Activated CD4-positive, alpha-beta T cell treated with anti-CD3 and anti-CD28 coated beads for 1 hour (primary cell): ENCODE results near the gene ITSN1.
"Not testable (repeated sequence)": the region's sequence is repeated elsewhere in the genome, so short reads cannot be mapped to it uniquely, and the experiment has no call there.

Source experiments
- DNase-seq: peaks from one replicate; pipeline ENCODE4 v3.0.0-alpha.2; 2020

ITSN1 gene

GRCh38 chr21:33651965-33652680, 9.8 kb downstream of the ITSN1 start:
- no peak for DNase-seq

GRCh38 chr21:33654412-33654811, 12.1 kb downstream of the ITSN1 start:
- no peak for DNase-seq

- no peak for DNase-seq
Observed at GRCh38 chr21:33655588-33656221, 13.4 kb downstream of the ITSN1 start.

- DNase-seq = no peak
Observed at GRCh38 chr21:33657124-33657820, 15.0 kb downstream of the ITSN1 start.

- DNase-seq = no peak
Observed at GRCh38 chr21:33658919-33659567, 16.7 kb downstream of the ITSN1 start.

- DNase-seq = no peak
Observed at GRCh38 chr21:33659568-33659949, 17.3 kb downstream of the ITSN1 start.

- no peak for DNase-seq
Observed at GRCh38 chr21:33660406-33660805, 18.1 kb downstream of the ITSN1 start.

- no peak for DNase-seq
Observed at GRCh38 chr21:33661146-33661545, 18.8 kb downstream of the ITSN1 start.

GRCh38 chr21:33662046-33662445, 19.7 kb downstream of the ITSN1 start:
- no peak for DNase-seq

GRCh38 chr21:33663241-33663640, 20.9 kb downstream of the ITSN1 start:
- no peak for DNase-seq

GRCh38 chr21:33664135-33664534, 21.8 kb downstream of the ITSN1 start:
- DNase-seq = no peak

GRCh38 chr21:33666153-33666552, 23.9 kb downstream of the ITSN1 start:
- DNase-seq = no peak

GRCh38 chr21:33667636-33668035, 25.3 kb downstream of the ITSN1 start:
- no peak for DNase-seq

- no peak for DNase-seq
Observed at GRCh38 chr21:33668180-33668579, 25.9 kb downstream of the ITSN1 start.

- DNase-seq = no peak
Observed at GRCh38 chr21:33668620-33669019, 26.3 kb downstream of the ITSN1 start.

GRCh38 chr21:33670076-33670978, 28.0 kb downstream of the ITSN1 start:
- no peak for DNase-seq

- DNase-seq = no peak
Observed at GRCh38 chr21:33673473-33673872, 31.2 kb downstream of the ITSN1 start.

GRCh38 chr21:33674226-33674625, 31.9 kb downstream of the ITSN1 start:
- no peak for DNase-seq

GRCh38 chr21:33676666-33677065, 34.4 kb downstream of the ITSN1 start:
- DNase-seq = not testable (repeated sequence)

GRCh38 chr21:33677450-33677849, 35.1 kb downstream of the ITSN1 start:
- DNase-seq = no peak

- DNase-seq = no peak
Observed at GRCh38 chr21:33680870-33681269, 38.6 kb downstream of the ITSN1 start.

GRCh38 chr21:33682992-33683627, 40.8 kb downstream of the ITSN1 start:
- DNase-seq = no peak
